GM19238 (cell line): ENCODE data around the gene SCGN.

Experiments used
- DNase-seq: peaks from one replicate; pipeline ENCODE4 v3.0.0; 2011; ENCODE audit warnings: low spot score; ENCODE audit not compliant: insufficient read length

SCGN gene

DNA sequence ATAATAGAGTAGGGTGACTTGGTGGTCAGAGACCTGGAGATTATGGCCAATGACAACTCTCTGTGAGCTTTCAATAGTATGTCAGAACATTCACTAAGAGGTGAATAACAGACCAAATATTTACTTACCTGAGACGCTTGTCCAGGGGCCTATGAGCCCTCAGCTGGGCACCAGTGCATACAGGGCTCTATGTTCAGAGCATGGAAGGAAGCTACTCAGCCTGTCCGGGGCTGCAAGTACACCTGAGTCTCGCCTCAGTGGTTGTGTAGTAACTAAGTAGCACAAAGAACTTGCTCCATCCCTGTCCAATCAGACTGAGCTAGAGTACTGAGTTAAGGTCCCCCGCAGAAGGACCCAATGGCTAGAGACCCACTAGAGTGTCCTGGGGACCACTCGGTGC lies 11.6 kb upstream of the SCGN start:
- no peak for DNase-seq

DNA sequence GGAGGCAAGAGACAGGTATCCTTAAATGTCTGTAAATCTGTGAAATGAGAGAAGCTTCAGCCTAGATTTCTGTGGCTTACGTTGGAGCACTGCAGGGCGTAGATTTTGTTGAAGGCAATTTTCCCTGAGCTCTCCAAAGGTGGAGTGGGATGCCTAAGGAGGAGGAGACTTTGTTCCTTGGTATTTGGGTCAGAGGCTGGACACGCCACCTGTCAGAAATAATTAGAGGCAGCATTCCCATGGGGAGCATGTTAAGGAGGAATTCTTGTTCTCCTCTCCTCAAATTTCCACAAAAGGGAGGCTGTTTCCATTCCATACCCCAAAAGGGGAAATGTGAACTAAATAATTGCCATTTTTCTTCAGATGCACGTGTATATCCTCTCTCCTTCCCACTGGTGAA lies 11.1 kb upstream of the SCGN start:
- no peak for DNase-seq

DNA sequence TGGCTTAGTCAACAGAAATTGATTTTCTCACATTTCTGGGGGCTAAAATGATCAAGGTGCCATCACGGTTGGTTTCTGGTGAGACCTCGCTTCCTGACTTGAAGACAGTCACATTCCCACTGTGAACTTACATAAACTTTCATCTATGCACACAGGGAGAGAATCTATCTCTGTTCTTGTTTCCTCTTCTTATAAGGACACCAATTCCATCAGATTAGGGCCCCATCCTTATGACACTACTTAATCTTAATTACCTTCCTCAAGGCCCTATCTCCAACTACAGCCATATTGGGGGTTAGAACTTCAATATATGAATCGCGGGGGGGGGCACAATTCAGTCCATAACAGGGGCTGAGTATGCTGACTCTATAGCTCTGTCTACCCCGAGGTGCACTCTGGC lies 10.6 kb upstream of the SCGN start:
- no peak for DNase-seq

- DNase-seq, result no peak
Measured at GRCh38 chr6:25641940-25642666, 9.9 kb upstream of the SCGN start.

GRCh38 chr6:25642667-25643328 lies 9.2 kb upstream of the SCGN start:
- DNase-seq, result no peak

DNA sequence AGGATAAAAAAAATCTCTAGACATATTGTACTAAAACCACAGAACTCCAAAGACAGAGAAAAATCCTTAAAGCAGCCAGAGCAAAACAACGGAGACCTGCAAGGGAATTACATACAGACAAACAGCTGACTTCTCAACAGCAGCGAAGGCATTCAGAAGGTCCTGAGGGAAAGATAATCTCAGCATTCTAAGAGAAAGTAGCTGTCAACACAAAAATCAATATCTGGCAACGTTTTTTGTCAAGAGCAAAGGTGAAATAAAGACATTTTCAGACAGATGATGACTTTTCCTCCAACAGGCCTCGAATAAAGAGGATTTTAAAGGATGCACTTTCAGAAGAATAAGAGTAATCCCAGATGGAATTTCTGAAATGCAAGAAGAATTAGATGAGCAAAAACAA lies 6.1 kb upstream of the SCGN start:
- no peak for DNase-seq

DNA sequence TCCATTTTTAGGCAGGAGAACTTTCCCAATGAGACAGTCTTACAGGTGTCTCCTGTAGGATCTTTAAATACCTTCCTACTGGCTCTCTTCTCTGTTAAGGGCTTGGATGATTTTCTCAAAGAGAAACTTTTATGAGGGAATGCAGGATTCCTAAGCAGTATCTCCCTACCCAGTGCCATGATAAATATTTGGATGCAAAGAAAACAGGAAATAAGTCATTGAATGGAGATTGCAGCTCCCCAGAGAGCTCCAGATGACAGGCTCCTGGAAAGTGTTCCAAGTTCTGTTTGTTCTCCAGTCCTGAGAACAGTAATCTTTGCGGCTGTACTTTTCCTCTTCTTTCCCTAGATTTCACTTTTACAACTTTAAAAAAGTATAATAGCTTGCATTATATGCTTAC lies 2.4 kb upstream of the SCGN start:
- no peak for DNase-seq

DNA sequence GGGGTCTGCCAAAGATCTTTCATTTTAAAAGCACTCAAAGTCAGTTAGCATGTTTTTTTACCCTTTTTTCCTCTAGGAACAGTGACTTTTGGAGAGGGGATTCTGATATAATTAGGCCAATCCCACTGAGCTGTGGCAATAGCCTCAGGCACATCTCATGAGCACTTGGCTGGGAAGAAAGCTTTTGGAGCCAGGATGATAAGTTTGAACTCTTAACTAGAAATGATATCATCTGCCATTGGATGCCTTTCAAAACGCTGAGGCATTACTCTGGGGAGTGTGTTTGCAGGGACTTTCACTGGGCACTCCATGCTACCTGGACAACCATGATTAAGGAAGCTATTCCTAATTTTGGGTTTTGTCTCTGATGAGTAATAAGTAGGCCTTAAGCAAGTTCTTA lies 3.7 kb downstream of the SCGN start:
- DNase-seq, result no peak

DNA sequence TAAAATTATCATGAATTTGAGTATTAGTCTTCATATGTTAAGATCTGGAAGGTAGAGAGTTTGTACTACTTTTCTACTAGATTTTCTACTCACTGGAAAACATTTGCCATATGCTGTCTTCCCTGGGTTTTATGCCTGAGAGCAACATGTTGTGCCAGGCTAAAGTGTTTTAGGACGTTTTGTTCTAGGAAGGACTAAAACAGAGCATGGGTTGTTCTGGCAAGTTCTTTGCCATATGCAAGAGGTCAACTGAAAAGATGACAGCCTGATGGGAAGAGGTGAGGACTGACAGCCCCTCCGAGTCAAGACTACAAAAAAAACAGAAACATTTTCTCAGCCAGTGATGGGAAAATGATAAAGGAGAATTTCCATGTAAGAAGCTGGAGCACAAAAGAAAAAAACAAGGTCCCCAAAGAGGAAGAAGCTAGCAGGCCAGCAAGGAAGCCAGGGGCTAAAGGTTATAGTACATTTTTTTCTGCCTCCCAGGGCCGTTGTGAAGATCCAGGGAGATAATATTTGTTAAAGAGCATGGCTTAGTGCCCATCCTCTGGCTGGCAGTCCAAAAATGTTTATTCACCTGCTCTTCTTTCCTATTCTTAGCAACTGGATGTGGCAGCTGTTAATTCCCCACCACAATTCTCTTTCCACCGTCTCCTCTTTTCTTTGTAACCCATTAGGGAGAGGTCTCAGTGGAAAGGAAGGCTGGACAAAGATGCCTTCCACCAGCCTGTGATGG lies 7.8 kb downstream of the SCGN start:
- DNase-seq, result no peak

GRCh38 chr6:25660512-25660911 lies 8.5 kb downstream of the SCGN start:
- DNase-seq, result no peak

- DNase-seq, result no peak
Measured at GRCh38 chr6:25661129-25661779, 9.2 kb downstream of the SCGN start.

- DNase-seq, result no peak
Measured at GRCh38 chr6:25665455-25665854, 13.4 kb downstream of the SCGN start.

GRCh38 chr6:25669413-25669812 lies 17.4 kb downstream of the SCGN start:
- no peak for DNase-seq

DNA sequence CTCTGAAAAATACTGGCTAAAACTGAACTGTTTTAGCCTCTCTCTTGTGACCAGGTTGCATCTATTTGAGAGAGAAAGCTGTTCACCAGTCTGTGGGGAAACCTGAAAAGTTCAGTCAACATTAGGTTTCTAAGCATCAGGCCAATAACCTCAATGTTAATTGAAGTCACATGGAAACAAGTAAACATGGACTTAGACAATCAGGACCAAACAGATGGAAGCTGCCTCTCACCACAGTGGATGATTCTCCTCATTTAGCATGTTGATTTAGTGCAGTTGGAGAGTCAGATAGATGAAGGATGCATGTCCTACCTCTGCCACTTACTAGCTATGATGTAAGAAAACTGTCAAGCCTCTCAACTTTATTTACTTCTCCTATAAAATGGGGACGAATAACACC lies 18.2 kb downstream of the SCGN start:
- no peak for DNase-seq

DNA sequence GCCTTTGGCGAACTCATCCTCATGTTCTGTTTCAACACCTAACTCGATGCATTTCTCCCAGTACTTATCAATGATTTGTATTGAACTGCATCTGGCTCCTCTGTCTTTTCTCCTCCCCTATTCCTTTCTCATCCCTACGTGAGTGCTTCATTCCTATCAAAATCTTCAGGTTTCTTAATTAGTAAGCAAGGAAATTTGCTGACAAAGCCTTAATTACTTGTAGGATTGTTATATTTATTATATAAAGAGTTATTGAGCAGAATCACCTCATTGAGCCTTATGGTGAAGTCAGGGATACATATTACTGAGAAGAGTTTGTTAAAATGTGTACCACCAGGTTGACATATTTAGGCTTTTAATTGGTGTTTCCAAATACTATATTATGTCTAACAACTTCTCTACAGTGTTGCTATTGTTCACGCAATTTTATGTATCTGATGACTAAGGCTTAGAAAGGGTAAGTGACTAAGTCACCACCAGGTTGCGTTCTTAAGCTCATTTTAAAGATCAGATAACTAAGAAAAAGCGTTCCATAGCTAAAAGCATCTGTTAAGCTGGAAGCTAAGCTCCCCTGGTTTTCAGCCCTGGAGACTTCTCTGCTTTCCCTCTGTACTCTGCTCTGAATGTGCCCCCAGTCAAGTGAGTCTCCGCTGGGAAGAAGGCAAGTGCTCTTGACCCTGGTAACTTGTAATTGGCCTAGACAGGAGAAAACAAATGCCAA lies 18.9 kb downstream of the SCGN start:
- DNase-seq, result no peak

- DNase-seq, result no peak
Measured at GRCh38 chr6:25671652-25672051, 19.6 kb downstream of the SCGN start.

DNA sequence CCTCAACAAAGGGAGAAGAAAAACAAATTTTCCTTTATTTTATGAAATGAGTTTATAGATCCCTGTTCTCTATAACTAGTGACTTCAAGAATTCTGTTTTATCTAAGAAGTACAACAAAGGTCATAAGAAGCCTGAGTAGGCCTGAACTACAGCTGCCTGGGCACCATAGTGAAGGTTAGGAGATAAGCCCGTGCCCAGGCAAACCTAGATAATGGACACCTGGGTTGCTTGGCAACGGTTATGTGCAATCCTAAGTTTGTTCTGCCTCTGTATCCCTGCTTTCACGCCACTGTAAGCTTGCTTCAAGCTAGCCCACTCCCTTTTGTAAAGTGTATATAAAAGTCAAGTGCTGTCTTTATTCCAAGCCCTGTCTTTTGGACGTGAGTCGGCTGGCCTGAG lies 23.2 kb downstream of the SCGN start:
- no peak for DNase-seq

- DNase-seq, result no peak
Measured at GRCh38 chr6:25676775-25677174, 24.8 kb downstream of the SCGN start.

GRCh38 chr6:25681848-25682247 lies 29.8 kb downstream of the SCGN start:
- no peak for DNase-seq

DNA sequence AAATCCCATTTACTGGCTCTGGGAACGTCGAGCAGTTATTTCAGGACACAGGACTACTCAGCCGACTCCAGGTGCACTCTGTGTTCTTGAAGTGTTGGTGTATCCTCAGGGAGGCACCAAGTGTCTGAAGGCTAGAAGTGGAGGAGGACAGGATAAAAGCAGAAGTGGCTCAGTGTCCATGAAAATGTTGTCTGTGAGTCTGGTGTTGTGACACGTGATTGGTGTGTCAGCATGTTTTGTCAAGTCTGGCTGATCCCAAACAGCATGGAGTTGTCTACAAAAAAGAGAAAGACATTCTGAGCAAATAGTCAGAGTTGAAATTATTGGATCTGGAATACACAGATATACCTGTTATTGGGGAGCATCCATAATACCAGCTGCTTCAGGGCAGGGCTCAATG lies 30.3 kb downstream of the SCGN start:
- DNase-seq, result no peak

DNA sequence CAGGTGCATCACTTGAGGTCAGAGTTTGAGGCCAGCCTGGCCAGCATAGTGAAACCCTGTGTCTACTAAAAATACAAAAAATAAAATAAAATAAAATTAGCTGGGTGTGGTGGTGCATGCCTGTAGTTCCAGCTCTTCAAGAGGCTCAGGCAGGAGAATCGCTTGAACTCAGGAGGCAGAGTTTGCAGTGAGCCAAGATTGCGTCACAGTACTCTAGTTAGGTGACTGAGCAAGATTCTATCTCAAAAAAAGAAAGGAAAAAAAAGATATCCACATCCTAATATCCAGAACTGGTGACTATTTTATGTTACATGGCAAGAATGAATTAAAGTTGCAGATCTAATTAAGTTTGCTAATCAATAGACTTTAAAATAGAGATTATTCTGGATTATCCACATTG lies 32.5 kb downstream of the SCGN start:
- DNase-seq, result no peak

- no peak for DNase-seq
Measured at GRCh38 chr6:25685251-25685650, 33.2 kb downstream of the SCGN start.
